Measurements from ENCODE around the gene CCDC187.

CCDC187 gene

GRCh38 chr9:136201609-136202453 lies 102.1 kb downstream of the CCDC187 start:
- no peak for TF ChIP-seq CTCF (IDR thresholded peaks at IDR 0.05; ENCODE audit: low read depth, low read length, missing control alignments)
- no peak overlapping the region for H3K4me3 ChIP-seq (ENCODE audit: low read depth, low read length)
- DNase-seq (ENCODE audit: low read depth): no peak

DNA sequence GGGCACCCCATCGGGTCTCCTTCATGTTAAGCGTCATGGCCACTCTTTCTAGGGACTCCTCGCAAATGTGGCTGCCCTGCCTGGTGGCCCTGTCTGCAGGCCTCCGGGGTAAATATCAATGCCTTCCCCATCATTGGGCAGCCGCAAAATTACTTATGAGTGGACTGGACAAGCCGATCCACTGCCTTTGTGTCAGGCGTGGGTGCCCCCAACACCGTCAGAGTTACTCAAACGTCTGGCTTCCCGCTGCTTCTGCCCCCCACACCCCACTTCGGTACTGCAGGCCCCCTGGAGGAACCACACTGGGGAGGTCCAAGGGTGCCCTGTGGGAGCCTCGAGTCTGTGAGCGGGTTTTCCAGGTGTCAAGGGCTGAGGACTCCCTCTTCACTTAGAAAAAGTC lies 102.7 kb downstream of the CCDC187 start:
- TF ChIP-seq CTCF (IDR thresholded peaks at IDR 0.05; ENCODE audit: low read depth, low read length, missing control alignments): no peak
- no peak overlapping the region for H3K4me3 ChIP-seq (ENCODE audit: low read depth, low read length)
- DNase-seq (ENCODE audit: low read depth): no peak

DNA sequence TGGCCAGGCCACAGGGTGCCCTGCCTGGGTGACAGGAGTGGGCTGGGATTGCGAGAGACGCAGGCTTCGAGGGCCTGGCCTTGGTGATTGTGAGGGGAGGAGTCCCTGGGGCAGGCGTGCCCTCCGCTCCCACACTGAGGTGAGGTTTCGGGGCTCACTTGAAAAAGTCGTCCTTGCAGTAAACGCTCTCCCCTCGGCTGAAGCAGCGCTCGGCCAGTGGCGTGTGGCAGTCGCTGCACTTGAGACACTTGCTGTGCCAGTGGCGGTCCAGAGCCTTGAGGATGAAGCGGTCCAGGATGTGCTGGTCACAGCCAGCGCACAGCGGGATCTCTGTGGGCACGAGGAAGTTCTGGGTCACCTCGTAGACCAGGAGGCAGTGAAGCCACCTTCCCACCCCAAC lies 103.5 kb downstream of the CCDC187 start:
- no peak overlapping the region for H3K4me3 ChIP-seq (ENCODE audit: low read depth, low read length)
- no peak for DNase-seq (ENCODE audit: low read depth)
- TF ChIP-seq CTCF (IDR thresholded peaks at IDR 0.05; ENCODE audit: low read depth, low read length, missing control alignments): no peak

Data from GM12864 (cell line).